Stimulated activated naive CD8-positive, alpha-beta T cell treated with anti-CD3 and anti-CD28 coated beads, Interleukin-15, Interleukin-2, amounts not matched to agents 100 U/mL and 50 U/mL, for 24 hours (primary cell): ENCODE data around the gene FBN1.
A peak's percentile ranks its signal among the peaks of the same experiment; 100 is the strongest.

Source experiments
- ATAC-seq: fragments of 150-1000 bp; cut with Tn5 transposase; one replicate; pipeline ENCODE4 v1.10.0; 2021
- DNase-seq: peaks from one replicate; pipeline ENCODE4 v3.0.0; 2021

FBN1 gene

DNA sequence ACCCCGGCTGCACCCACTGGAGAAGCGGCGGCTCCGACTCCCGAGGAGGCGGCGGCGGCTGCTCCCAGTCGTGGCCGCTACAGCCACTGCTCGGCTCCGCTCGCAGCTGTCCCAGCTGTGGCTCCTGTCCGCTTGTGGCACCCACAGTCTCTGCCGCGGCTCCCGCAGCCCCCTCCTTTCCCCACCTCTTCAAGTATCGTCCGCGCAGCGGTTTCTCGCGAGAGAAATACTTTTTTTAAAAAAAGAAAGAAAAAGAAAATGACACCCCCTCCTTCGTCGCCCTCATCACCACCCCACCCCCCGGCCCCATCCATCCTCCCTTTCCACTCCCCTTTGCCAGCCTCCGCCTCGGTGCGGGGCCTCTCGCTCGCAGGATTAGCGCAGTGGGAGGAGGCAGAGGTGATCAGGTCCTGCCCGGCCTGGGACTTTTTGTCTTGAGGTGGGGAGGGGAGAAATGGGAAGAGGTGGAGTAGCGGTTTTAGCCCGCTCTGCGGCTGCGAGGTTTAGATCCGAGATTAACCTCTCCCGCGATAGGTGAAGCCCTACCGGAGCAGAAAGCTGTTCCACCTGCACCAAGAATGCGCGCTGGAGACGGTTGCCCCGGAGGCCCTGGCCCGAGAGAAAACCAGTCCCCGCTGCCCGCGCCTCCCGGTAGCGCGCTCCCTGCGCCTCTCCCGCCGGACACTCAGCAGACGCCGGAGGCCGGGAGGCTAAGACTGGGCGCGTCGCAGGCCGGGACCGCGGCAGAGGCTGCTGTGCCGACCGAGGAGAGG, at the start of gene FBN1:
Gene FBN1 (minus strand): TSS at position 152 of the 773 bp plus-strand sequence. CDS start 940 bp downstream, outside the sequence.
- ATAC-seq (peak; percentile 56), DNase-seq (peak; percentile 18)

DNA sequence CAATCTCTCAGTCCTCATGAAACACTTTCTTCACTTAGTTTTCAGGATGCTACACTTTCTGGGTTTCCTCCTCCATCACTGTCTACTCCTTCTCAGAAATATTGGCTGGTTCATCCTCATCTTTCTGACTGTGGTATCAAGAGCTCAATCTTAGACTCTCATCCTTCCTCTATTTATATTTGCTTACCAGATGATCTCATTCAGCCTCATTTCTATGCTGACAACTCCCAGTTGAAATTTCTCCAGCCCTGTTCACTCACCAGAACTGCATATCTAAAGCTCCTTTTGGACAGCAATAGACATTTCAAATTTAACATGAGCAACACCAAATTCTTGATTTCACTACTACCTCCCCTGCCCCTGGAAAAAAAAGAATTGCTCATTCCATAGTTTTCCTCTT, 48.0 kb upstream of the FBN1 start:
- DNase-seq (no peak), ATAC-seq (no peak)

DNA sequence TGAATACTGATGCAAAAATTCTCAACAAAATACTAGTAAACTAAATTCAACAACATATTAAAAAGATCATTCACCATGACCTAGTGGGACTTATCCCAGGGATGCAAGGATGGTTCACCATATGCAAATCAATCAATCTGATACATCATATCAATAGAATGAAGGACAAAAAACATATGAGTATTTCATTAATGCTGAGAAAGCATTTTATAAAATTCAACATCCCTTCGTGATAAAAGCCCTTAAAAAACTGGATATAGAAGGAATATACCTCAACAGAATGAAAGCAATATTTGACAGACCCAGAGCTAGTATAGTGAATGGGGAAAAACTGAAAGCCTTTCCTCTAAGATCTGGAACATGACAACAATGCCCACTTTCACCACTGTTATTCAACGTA, 43.0 kb upstream of the FBN1 start:
- DNase-seq (no peak), ATAC-seq (no peak)

DNA sequence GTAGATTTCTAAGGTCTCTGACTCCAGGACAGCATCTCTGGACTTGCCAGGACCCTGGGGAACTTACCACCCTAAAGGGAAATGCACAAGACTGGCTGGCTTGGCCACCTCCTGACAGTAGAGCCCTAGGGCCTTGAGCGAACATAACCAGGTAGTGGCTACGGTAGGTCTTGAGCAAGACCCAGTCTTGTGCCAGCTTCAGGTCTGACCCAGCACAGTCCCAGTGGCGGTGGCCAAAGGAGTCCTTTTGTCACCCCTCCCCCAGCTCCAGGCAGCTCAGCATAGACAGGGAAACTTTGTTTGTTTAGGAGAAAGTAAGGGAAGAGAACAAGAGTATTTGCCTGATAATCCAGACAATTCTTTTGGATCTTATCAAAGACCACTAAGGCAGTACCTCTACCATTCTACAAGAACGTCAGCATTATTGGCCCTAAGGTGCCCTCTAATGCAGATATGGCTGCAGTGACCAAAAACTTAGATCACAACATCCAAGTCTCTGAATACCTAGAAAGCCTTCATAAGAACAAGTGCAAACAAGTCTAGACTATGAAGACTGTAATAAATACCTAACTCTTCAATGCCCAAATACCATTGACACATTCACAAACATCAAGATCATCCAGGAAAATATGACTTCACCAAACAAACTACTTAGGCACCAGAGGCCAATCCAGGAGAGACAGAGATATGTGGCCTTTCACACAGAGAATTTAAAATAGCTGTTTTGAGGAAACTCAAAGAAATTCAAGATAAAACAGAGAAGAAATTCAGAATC, 38.7 kb upstream of the FBN1 start:
- no peak for DNase-seq
- ATAC-seq = no peak

DNA sequence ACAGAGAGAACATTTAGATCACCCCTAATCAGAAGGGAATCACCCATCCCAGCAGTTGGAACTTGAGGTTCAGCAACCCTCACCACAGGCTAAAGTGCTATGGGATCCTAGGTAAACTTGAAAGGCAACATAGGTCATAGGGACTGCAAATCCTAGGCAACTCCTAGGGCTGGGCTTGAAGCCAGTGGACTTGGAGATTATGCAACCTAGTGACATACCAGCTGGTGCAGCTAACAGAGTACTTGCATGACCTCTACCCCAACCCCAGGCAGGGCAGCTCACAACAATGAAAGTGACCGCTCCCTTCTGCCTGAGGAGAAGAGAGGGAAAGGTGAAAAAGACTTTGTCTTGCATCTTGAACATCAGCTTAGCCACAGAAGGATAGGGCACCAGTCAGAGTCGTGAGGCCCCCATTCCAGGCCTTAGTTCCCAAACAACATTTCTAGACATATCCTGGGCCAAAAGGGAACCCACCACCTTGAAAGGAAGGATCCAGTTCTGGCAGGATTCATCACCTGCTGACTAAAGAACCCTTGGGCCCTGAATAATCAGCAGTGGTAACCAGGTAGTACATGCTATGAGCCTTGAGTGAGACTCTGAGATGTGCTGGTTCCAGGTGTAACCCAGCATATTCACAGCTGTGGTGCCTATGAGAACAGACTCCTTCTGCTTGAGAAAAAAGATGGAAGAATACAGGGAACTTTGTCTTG, 37.6 kb upstream of the FBN1 start:
- no peak for DNase-seq
- ATAC-seq = no peak

DNA sequence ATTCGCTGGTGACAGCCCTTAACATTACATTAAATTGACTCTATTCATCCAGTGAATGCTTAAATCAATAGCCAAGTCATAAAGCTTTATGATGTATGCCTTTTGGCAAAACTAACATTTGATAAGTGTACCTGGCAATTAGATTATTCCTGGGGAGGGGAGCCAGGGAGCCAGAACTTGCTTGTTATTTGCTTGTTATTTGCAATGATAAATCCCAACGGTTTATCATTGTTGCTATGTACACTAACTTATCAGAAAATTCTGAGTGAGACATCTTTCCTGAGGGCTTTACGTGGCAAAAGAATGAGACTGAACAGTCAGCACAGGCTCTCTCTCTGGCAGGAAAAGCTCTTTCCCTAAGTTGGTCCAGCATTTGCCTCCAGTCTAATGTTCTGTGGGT, 35.8 kb upstream of the FBN1 start:
- no peak for DNase-seq
- ATAC-seq = no peak

DNA sequence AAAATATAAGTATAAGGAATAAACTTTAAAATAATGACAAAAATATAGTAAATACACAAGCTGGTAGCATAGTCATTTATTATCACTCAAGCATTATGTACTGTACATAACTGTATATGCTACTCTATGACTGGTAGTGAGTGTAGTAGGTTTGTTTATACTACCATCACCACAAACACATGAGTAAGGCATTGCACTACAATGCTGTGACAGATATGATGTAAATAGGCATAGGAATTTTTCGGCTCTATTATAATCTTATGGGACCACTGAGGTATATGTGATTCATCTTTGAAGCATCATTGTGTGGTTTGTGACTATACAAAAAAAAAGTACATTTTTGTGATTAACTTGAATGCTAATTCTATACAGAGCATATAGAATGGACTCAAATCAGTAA, 35.3 kb upstream of the FBN1 start:
- DNase-seq (no peak), ATAC-seq (no peak)

DNA sequence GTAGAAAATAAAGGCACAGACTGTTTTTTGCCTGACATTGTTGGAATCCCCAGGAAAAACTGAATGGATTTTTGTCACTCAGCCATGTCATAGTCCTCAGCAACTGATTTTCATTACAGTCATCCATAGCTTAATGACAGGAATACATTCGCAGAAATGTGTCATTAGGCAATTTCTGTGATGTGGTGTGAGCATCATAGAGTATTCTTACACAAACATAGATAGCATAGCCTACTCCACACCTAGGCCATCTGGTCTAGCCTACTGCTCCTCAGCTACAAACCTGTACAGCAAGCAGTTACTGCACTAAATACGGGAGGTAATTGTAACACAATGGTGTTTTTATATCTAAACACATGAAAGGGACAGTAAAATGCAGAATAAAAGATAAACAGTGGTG, 34.4 kb upstream of the FBN1 start:
- ATAC-seq (no peak), DNase-seq (no peak)

DNA sequence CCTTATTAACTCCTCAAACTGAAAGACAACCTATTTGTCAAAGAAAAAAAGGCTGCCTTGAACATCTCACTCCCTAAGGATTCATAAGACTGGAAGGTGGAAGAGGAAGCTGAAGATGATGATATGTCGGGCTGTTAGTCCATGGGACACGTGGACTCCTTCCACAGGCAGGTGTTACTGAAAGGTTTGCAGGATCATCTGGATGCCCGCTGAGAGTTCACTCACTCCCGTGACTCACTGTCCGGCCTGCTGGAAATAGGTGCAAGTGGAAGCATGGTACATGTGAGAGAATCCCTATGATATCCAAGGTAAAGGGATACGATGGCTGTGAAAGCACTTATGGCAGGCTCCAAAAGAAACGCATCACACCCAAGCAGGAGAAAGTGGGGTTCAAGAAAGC, 33.3 kb upstream of the FBN1 start:
- DNase-seq = no peak
- no peak for ATAC-seq

DNA sequence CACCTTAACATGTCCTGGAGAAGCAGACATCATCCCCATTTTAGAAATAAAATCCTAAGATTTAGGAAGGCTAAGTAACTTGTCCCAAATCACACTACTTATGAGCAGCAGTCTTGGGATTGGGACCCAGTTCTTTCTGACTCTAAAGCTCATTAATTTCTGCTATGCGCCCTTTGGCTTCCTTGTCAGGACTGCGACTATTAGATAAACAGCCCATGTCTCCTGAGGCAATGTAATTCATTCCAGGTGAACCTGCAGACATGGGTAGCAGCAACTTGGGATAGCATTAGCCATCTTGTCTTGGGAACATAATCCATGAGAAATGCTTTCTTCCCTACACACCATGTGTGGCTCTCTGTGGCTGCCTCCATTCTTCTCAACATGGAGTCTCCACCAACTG, 32.3 kb upstream of the FBN1 start:
- DNase-seq = no peak
- no peak for ATAC-seq

DNA sequence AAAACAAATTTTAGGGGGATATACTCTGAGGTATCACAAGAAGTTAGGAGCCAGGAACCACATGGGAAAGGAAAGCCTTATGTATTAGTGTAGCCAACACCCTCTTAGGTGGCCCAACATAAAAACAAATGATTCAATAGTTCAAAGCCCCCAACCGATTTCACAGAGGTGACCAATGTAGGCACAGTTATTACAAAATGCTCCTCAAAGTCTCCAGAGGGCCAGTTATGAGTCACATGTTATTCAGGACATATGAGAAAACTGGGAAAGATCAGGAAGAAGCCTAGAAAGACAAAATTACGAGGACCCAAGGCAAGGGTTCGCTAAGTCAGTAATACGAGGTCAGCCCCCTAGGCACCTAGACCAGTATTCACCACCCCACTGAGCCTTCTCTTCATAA, 29.9 kb upstream of the FBN1 start:
- ATAC-seq (no peak), DNase-seq (no peak)

DNA sequence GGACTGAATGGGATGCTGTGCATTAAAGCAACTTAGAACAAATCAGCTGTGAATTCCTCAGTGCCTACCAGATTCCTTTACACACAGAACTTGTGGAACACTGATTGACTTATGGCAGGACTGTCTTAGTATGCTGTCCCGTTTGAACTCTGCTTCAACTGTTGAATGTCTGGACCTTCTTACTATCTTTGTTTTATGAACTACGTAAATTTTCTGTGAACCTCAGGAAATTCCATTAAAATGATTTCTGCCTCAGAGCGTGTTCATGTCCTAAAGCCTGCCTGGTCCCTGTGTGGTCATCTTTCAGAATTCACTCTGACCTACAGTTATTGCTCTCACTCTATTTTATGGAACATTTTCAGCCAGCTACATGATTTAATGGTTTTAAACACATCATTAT, 29.4 kb upstream of the FBN1 start:
- ATAC-seq = no peak
- DNase-seq = no peak

DNA sequence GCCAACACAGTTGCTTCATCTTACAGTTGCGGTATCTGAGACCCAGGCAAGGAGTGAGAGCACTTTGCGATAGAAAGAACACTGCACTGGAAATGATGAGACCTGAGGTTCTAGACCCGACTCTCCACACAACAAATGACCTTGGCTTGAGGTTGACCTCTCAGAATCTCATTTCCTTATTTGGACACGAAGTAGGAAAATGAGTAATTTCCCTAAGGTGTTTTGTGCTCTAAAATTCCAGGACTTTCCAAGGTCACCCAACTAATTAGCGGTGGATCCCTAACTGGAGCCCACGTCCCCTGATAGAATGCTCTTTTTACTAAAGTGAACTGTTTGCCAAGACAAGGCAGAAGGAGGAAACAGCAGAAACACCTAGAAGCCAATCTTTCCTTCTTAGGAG, 26.7 kb upstream of the FBN1 start:
- ATAC-seq (no peak), DNase-seq (no peak)

DNA sequence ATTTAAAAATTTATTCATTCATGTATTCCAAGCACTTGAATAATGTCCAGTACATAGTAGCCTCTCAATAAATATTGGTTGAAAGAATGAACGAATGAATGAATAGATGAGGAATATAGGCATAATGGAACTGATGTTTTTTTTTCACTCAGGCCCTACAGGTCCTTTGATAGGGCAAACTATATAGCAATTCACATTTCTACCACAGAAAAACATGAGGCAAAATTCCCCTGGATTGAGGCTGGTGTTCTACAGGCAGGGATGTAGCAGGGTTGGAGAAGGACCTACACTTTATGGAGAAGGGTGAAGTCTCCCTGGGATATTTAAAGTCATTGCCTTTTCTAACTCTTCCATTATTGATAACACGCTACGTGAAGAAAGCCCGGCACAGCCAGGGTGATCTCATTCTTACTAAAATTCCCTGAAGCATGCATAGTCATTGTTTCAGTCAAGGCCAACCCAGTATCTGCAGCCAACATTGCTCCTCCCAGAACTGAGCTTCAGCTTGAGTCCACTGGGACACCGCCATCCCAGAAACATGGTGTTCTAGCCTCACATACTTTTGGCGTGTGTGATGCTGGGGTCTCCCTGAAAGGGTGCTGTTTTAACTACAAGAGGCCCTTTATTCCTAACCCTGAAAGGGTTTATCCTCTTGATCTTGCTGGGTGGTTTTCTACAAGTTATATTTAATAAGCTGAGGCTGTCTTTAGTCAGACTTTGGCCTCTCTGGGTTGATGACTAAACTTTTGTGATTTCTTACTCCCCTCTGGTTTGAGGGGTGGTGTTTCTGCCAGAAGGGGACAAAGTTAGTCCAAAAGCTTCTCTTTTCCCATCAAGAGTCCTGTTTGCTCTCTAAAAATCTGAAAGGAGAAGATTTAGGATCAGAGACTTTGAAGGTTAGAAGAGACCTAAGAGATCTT, 25.9 kb upstream of the FBN1 start:
- ATAC-seq (no peak), DNase-seq (no peak)

DNA sequence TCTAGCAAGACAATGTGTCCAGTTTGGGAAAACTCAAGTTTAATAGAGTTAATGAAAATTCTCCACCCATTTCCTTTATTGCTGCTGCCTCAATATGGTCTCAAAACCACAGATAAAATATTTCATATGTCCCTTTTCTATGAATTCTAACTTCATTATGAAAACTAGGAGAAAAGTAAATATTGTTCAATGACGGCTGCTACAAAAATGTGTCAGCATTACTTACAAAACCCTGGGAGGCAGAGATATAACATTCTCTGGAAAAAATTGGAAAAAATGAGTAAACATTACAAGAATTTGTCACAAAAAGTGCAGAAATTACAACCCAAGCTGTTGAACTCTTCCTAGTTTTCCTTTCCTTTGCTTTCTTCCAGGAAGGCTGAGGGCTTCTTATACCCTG, 22.2 kb upstream of the FBN1 start:
- no peak for ATAC-seq
- no peak for DNase-seq

DNA sequence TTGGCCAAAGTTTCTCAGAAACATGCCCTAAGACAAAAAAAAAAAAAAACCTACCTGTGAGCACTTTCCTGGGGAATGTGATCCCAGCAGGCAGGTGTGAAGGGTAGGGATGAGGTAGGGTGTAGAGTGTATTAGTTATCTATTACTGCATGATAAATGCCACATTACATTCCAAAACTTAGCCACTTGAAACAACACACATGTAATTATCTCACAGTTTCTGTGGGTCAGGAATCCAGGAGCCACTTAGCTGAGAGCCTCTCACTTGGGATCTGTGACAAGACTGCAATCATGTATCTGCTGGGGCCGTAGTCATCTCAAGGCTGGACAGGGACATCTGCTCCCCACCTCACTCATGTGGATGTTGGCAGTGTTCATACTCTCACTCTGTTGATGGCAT, 18.9 kb upstream of the FBN1 start:
- DNase-seq (no peak), ATAC-seq (no peak)

DNA sequence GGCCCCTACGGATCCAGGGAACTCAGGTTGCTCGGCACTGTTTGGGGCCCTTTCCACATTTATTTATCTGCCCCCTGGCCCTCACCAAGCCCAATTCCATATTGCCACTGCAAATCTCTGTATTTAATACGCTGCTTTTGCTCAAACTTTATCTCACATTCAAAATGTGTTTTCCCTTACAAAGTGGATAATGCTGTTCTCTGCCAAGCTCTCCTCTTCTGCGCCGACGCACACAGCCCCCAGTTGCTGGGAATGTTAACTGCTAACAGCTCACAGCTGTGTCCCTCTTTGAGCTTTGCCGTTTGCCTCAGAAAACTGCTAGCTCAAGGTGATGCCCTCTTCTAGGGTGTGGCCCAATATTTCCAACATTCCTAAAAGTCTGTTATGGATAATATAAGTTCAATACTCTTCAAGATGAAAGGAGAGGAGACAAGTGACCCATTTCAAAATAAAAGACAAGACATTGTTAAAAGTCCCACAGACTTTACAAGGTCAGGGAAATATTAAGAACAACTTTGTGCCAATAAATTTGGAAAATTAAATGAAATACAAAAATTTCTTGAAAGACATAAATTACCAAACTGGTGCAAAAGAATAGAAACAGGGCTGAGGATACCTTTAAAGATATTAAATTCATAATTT, 12.6 kb upstream of the FBN1 start:
- no peak for ATAC-seq
- no peak for DNase-seq

DNA sequence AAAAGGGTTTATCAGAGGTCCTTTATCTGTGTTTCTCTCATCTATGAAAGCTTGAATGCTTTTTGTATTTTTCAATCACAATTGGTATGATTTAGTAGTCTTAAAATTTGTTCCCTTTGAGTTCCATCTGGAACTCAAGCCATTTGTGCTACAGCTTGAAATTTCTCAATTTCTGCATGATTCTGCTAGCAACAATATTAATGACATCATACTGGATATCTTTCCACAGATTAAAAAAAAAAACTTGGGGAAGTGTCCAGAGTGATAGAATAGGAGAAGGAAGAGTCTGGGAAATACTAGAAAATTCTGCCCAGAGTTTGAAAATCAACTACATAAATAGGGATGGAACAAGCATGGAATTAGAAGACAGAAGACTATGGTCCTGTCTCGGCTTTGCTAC, 9.3 kb upstream of the FBN1 start:
- DNase-seq = no peak
- ATAC-seq = no peak

DNA sequence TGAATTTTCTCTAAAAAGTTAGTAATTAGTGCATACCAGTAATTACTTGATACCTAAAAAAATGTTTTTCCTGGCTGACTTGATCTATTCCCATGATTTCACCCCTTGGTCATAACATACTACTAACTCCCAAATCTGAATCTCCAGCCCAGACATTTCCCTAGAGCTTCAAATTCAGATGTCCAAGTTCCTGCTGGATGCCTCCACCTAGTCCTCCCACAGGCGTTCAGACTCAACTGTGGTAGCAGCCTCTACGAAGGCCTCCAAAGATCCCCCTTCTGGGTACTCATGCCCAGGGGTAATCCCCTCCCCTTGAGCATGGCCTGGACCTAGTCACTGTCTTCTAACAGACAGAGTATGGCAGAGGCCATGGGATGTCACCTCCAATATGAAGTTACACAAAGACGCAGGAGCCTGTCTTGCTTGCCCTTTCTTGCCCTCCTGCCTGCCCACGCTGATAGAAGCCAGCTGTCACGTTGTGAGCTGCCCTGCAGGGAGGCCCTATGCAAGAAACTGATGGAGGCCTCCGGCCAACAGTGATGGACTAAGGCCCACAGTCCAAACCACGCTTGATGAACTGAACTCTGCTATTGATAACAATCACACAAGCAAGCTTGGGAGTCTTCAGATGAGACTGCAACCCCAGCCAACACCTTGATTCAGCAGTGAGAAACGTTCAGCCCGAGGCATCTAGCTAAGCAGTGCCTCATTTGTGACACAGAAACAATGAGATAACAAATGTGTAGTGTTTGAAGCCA, 8.6 kb upstream of the FBN1 start:
- ATAC-seq (no peak), DNase-seq (no peak)

DNA sequence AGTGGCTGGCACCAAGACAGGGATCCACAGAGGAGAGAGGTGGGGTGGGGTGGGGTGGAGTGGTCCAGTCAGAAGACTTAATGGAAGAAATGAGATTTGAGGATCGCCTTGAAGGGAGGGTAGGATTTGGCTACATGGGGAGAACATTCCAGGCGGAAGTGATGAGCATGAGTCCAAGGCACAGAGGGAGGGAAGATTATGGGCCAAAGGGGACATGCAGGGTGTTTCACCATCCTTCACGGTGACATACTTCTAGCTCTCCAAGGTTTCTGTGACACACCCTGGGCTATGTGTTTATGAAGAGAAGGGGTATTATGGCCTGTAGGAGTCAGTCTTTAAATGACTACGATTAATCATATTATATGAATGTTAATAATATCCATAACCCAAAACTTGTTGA, 7.7 kb upstream of the FBN1 start:
- DNase-seq (no peak), ATAC-seq (no peak)

DNA sequence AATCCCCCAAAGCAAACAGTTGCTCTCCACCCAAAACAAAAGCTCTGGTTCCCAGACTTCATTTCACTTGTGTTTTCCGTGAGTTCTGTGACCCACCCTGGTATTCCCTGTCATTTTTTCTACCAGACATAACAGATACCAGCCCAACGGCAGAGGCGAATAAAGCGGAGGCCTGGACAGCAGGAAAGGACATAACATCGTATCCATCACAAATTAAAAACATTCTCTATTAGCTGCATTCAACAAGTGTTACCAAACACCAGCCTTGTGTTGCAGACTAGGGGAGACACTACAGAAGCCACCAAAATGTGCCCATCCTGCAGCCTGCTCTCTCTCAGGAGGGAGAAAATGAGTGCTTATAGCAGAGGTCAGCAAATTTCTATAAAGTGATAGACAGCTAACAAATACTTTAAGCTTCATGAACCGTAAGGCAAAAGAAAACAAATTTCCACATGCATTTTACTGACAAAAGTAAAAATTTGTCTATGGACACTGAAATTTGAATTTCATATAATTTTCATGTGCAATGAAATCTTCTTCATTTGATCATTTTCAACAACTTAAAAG, 7.1 kb upstream of the FBN1 start:
- DNase-seq (no peak), ATAC-seq (no peak)
